ENCODE data around the gene NKD2.
"Not testable (repeated sequence)": the region's sequence is repeated elsewhere in the genome, so short reads cannot be mapped to it uniquely, and the experiment has no call there.

NKD2 gene

GRCh38 chr5:1008451-1009358 lies at the start of gene NKD2:
NKD2 (plus strand) TSS chr5:1008802; CDS start chr5:1009058, 256 bp downstream.
- peak in 1 of 2 donors; percentile 19 for DNase-seq (ENCODE audit: low read depth in 2 of 2)

- no peak for DNase-seq (ENCODE audit: low read depth in 2 of 2)
These were observed 48.7 kb upstream of the NKD2 start for GRCh38 chr5:959581-960531.

- DNase-seq (ENCODE audit: low read depth in 2 of 2): no peak
These were observed 48.1 kb upstream of the NKD2 start for GRCh38 chr5:960551-960950.

- no peak for DNase-seq (ENCODE audit: low read depth in 2 of 2)
These were observed 47.4 kb upstream of the NKD2 start for GRCh38 chr5:961002-961710.

GRCh38 chr5:961711-962240 lies 46.8 kb upstream of the NKD2 start:
- DNase-seq (ENCODE audit: low read depth in 2 of 2): no peak

GRCh38 chr5:962386-962785 lies 46.2 kb upstream of the NKD2 start:
- no peak for DNase-seq (ENCODE audit: low read depth in 2 of 2)

- DNase-seq (ENCODE audit: low read depth in 2 of 2): no peak
These were observed 45.8 kb upstream of the NKD2 start for GRCh38 chr5:962801-963200.

GRCh38 chr5:963310-963672 lies 45.3 kb upstream of the NKD2 start:
- no peak for DNase-seq (ENCODE audit: low read depth in 2 of 2)

GRCh38 chr5:963673-964531 lies 44.7 kb upstream of the NKD2 start:
- DNase-seq (ENCODE audit: low read depth in 2 of 2): no peak

- no peak for DNase-seq (ENCODE audit: low read depth in 2 of 2)
These were observed 43.8 kb upstream of the NKD2 start for GRCh38 chr5:964821-965220.

GRCh38 chr5:965604-966344 lies 42.8 kb upstream of the NKD2 start:
- no peak for DNase-seq (ENCODE audit: low read depth in 2 of 2)

- no peak for DNase-seq (ENCODE audit: low read depth in 2 of 2)
These were observed 42.3 kb upstream of the NKD2 start for GRCh38 chr5:966345-966710.

- DNase-seq (ENCODE audit: low read depth in 2 of 2): no peak
These were observed 41.7 kb upstream of the NKD2 start for GRCh38 chr5:966941-967340.

- no peak for DNase-seq (ENCODE audit: low read depth in 2 of 2)
These were observed 39.7 kb upstream of the NKD2 start for GRCh38 chr5:968881-969280.

GRCh38 chr5:969408-969839 lies 39.2 kb upstream of the NKD2 start:
- DNase-seq (ENCODE audit: low read depth in 2 of 2): no peak

GRCh38 chr5:972575-972974 lies 36.0 kb upstream of the NKD2 start:
- not testable (repeated sequence) for DNase-seq (ENCODE audit: low read depth in 2 of 2)

- DNase-seq (ENCODE audit: low read depth in 2 of 2): no peak
These were observed 31.5 kb upstream of the NKD2 start for GRCh38 chr5:976849-977751.

- no peak for DNase-seq (ENCODE audit: low read depth in 2 of 2)
These were observed 30.5 kb upstream of the NKD2 start for GRCh38 chr5:978054-978453.

GRCh38 chr5:978693-979092 lies 29.9 kb upstream of the NKD2 start:
- no peak for DNase-seq (ENCODE audit: low read depth in 2 of 2)

Data from stimulated activated CD8-positive, alpha-beta memory T cell treated with anti-CD3 and anti-CD28 coated beads, Interleukin-2, amount 100 ng/mL, for 1 hour (primary cell).